ENCODE data around the gene SLC35B1.

Gene SLC35B1

DNA sequence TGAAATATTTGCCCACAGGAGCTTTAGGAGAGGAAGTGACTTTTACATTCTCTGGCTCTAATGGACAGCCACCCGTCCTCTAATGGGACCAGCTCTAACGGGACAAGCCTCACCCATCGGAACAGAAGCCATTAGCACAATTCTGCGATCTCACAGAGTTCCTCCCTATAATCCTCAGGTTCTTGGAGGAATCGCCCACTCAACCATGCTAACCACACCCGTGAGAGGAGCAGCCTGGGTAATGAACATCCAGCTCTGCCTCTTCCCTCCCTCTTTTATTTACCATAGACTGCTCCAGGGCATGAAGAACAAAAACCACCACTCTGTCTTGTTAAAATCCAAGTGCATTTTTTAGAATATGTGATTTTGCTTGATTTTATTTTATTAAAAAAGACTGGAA, 6.8 kb downstream of the SLC35B1 start:
- TF ChIP-seq TAF1 (IDR thresholded peaks at IDR 0.05; ENCODE audit: borderline replicate concordance, insufficient read depth, low read length) (no peak), POLR2AphosphoS5 (IDR thresholded peaks at IDR 0.05; ENCODE audit: low read depth, low read length) (no peak), FOXP2 (optimal IDR thresholded peaks at IDR 0.05; ENCODE audit: borderline replicate concordance, extremely low read depth, extremely low read length, insufficient read depth) (no peak), REST (IDR thresholded peaks at IDR 0.05; ENCODE audit: insufficient read depth in 1 of 2, low read depth in 2 of 2, low read length in 2 of 2) (no peak), SIN3A (IDR thresholded peaks at IDR 0.05; ENCODE audit: borderline replicate concordance, insufficient read depth, low read length) (no peak)

DNA sequence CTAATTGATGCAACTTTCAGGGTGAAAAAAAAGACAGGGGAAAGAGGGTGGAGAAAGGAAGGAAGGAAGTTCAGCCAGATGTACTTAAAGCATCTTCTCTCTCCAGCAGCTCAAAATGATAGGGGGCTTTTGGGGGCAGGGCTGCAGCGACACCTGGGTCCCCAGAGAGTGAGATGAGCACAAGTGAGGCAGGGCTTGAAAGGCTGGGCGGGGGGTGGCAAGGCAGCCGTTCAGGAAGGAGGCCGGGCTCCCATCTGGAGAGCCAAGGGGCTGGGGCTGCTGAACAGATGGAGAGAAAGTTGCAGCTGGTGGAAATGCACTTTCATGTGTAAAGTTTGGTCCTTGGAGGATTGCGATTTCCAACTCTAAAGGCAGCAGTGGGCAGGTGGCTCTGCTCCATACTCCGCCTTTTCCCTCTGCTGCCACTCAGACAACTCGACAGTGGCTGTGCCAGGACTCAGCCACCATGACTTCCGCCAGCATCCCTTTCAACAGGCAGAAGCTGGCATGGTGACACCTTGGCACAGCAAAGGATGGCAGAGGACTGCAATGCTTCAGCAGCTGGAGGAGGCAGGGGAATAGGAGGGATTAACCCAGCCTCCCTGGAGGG, 7.7 kb downstream of the SLC35B1 start:
- TF ChIP-seq REST (IDR thresholded peaks at IDR 0.05; ENCODE audit: insufficient read depth in 1 of 2, low read depth in 2 of 2, low read length in 2 of 2) (no peak), SIN3A (IDR thresholded peaks at IDR 0.05; ENCODE audit: borderline replicate concordance, insufficient read depth, low read length) (no peak), POLR2AphosphoS5 (IDR thresholded peaks at IDR 0.05; ENCODE audit: low read depth, low read length) (no peak), FOXP2 (optimal IDR thresholded peaks at IDR 0.05; ENCODE audit: borderline replicate concordance, extremely low read depth, extremely low read length, insufficient read depth) (no peak), TAF1 (IDR thresholded peaks at IDR 0.05; ENCODE audit: borderline replicate concordance, insufficient read depth, low read length) (no peak)

DNA sequence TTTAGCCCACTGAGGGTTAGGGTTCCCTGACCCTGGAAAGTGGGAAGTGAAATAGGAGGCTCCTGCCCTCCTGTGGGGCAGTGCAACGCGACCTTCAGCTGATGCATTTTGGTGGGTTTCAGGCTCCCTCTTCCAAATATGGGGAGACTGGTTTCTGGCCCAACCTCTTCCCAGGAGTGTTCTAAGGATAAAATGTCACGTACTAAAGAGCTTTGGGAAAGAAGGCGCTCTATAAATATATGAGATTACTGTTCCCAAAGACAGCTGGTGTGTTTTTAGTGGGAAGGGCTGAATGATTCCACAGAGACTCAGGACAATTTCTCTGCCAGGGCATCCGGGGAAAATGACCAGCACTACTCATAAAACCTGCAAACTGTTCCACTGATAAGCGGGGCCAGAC, 9.8 kb downstream of the SLC35B1 start:
- TF ChIP-seq FOXP2 (optimal IDR thresholded peaks at IDR 0.05; ENCODE audit: borderline replicate concordance, extremely low read depth, extremely low read length, insufficient read depth): no peak
- TF ChIP-seq REST (IDR thresholded peaks at IDR 0.05; ENCODE audit: insufficient read depth in 1 of 2, low read depth in 2 of 2, low read length in 2 of 2): no peak
- TF ChIP-seq TAF1 (IDR thresholded peaks at IDR 0.05; ENCODE audit: borderline replicate concordance, insufficient read depth, low read length): no peak
- TF ChIP-seq SIN3A (IDR thresholded peaks at IDR 0.05; ENCODE audit: borderline replicate concordance, insufficient read depth, low read length): no peak
- no peak for TF ChIP-seq POLR2AphosphoS5 (IDR thresholded peaks at IDR 0.05; ENCODE audit: low read depth, low read length)

- no peak for TF ChIP-seq REST (IDR thresholded peaks at IDR 0.05; ENCODE audit: insufficient read depth in 1 of 2, low read depth in 2 of 2, low read length in 2 of 2)
Observed at GRCh38 chr17:49696233-49696761, 11.5 kb downstream of the SLC35B1 start.

GRCh38 chr17:49695698-49696232, 12.0 kb downstream of the SLC35B1 start:
- TF ChIP-seq FOXP2 (optimal IDR thresholded peaks at IDR 0.05; ENCODE audit: borderline replicate concordance, extremely low read depth, extremely low read length, insufficient read depth): no peak
- TF ChIP-seq REST (IDR thresholded peaks at IDR 0.05; ENCODE audit: insufficient read depth in 1 of 2, low read depth in 2 of 2, low read length in 2 of 2): no peak
- TF ChIP-seq POLR2AphosphoS5 (IDR thresholded peaks at IDR 0.05; ENCODE audit: low read depth, low read length): no peak
- TF ChIP-seq SIN3A (IDR thresholded peaks at IDR 0.05; ENCODE audit: borderline replicate concordance, insufficient read depth, low read length): no peak
- no peak for TF ChIP-seq TAF1 (IDR thresholded peaks at IDR 0.05; ENCODE audit: borderline replicate concordance, insufficient read depth, low read length)
